T-helper 1 cell treated with Interleukin-12 subunit alpha and Interleukin-12 subunit beta and Interleukin-4 antibody, amounts not matched to agents 30 μg/mL and 1 μg/mL, for 36 hours (primary cell): ENCODE results near the gene ZNF23.

Experiments
- H3K27ac Mint-ChIP-seq: one replicate; pipeline ENCODE4 v1.8.0; 2021; ENCODE audit warnings: mild to moderate bottlenecking, mixed read lengths
- H3K27me3 Mint-ChIP-seq: one replicate; pipeline ENCODE4 v1.8.0; 2021; ENCODE audit warnings: low read depth, mixed read lengths
- H3K36me3 Mint-ChIP-seq: one replicate; pipeline ENCODE4 v1.8.0; 2021; ENCODE audit warnings: low read depth, mixed read lengths
- H3K4me1 Mint-ChIP-seq: one replicate; pipeline ENCODE4 v1.8.0; 2021; ENCODE audit warnings: low read depth, mixed read lengths
- H3K4me3 Mint-ChIP-seq: one replicate; pipeline ENCODE4 v1.8.0; 2021; ENCODE audit warnings: mild to moderate bottlenecking, moderate library complexity, mixed read lengths
- H3K9me3 Mint-ChIP-seq: one replicate; pipeline ENCODE4 v1.8.0; 2021; ENCODE audit warnings: mixed read lengths

The ZNF23 gene

DNA sequence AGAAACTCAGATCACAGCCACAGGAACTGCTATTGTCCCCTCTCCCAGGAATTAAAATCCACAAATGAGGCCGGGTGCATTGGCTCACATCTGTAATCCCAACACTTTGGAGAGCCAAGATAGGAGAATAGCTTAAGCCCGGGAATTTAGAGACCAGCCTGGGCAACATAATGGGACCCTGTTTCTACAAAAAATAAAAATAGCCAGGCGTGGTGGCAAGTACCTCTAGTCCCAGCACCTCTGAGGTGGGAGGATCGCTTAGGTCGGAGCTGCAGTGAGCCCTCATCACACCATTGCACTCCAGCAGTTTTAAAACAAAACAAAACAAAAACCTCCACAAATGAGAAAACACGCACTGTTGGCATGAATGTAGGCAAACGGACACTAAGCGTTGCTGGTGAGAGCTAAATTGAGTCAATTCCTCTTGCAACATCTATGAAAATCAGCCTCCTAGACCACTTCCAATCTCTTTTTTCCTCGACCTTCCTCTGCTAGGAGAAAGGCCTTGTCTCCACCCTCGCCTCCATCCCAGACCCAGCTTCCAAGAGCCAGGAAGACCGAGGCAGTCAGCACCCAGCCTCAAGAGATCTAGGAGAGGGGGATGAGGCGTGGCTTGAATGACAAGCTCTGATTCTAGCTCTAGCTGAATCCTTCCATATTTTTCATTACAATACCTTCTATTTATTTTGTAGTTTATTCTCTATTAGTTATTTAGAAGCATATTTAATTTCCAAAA lies 35.0 kb downstream of the ZNF23 start:
- H3K27me3 Mint-ChIP-seq: peaks cover 32% of the 10 kb centered on the region
- no peaks in the 10 kb centered on the region for H3K36me3 Mint-ChIP-seq
- H3K27ac Mint-ChIP-seq: no peak overlapping the region
- peaks cover 3% of the 10 kb centered on the region for H3K4me1 Mint-ChIP-seq
- no peaks in the 10 kb centered on the region for H3K9me3 Mint-ChIP-seq
- H3K4me3 Mint-ChIP-seq: no peak overlapping the region

DNA sequence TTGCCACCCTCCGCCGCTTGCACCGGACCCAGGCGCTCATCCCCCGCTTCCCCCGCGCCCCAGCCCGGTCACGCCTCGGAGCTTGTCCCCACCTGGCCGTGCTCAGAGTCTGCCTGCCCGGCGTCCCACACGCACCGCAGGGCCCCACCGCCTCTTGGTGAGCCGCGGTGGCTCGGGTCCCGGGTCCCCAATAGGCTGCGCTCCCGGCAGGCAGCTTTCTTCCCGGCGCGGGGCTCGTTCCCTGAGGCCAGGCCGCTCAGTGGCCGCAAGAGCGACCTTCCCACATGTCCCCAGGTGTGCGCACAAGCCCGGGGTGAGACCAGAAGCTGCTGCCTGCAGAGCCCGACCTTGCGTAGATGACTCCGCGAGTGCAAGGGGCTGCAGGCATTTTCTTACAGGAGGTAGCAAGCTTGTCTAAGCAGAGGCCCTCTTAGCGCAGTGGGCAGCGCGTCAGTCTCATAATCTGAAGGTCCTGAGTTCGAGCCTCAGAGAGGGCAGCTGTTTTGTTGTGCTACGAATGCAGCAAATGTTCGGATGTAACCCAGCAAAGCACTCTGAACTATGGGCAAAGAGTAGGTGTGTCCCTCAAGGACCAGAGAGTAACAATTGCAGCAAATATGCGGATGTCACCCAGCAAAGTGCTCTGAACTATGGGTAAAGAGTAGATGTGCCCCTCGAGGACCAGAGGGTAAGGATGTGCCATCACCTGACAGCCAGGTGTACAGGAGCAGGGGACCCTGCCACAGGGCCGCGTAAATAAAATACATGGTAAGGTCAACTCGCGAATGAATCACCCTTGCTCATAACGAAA lies 35.8 kb downstream of the ZNF23 start:
- no peak overlapping the region for H3K4me3 Mint-ChIP-seq
- H3K9me3 Mint-ChIP-seq: no peaks in the 10 kb centered on the region
- H3K27ac Mint-ChIP-seq: no peak overlapping the region
- H3K36me3 Mint-ChIP-seq: no peaks in the 10 kb centered on the region
- H3K27me3 Mint-ChIP-seq: peaks cover 32% of the 10 kb centered on the region
- peaks cover 3% of the 10 kb centered on the region for H3K4me1 Mint-ChIP-seq

DNA sequence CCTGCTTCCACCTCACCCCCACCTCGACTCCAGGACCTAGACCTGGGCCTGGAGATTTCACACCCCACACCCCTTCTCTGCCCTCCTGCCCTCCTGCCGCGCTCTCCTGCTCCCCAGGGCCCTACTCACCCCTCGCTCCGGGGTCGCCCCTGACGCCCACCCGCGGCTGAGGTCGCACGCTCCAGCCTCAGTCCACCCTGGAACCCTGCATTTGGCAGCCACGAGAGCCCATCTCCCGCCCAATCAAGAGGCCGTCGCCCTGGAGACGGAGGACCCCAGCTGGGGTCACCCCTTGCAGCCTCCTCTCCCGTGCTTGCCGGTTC lies 36.3 kb downstream of the ZNF23 start:
- peaks cover 3% of the 10 kb centered on the region for H3K4me1 Mint-ChIP-seq
- no peaks in the 10 kb centered on the region for H3K36me3 Mint-ChIP-seq
- H3K4me3 Mint-ChIP-seq: no peak overlapping the region
- peaks cover 32% of the 10 kb centered on the region for H3K27me3 Mint-ChIP-seq
- no peaks in the 10 kb centered on the region for H3K9me3 Mint-ChIP-seq
- H3K27ac Mint-ChIP-seq: no peak overlapping the region

DNA sequence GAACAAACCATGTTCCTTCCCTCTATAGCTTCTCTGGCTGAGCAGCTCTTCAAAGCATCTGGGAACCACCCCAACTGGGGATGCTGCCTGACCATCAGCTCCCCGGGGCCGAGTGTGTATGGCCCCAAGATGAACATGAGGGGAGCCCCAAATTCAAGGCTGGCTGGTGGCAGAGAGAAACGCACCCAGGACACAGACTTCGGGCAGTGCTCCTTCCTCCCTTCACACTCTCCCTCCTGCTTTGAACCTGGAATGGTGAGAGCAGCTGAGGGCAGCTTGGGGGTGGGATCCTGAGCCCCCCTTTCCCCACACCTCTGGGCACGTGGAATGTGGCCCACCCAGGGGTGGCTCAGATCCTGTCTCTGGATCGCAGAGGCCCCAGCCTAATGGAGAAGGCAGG lies 37.4 kb downstream of the ZNF23 start:
- Mint-ChIP-seq H3K4me1 (peaks cover 3% of the 10 kb centered on the region), H3K9me3 (no peaks in the 10 kb centered on the region), H3K27me3 (peaks cover 32% of the 10 kb centered on the region), H3K36me3 (no peaks in the 10 kb centered on the region), H3K4me3 (no peak overlapping the region), H3K27ac (no peak overlapping the region)

DNA sequence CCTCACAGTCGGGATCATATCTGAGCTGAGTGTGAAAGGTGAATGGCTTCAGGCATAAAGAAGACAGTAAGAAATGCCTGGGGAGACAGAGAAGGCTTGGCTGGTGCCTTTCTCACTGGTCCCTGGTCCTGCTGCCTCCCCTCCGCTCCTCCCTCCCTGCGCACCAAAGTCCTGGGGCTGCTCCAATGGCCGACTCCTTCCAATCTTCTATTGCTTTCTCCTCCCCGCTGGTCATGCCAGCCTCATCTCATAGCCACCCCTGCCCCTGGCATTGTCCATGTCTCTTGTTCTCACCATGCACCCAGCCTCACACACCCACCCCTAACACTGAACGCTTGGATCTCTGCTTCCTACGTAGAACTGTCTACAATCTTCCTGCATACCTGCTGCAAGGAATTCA lies 38.2 kb downstream of the ZNF23 start:
- Mint-ChIP-seq H3K4me3 (no peak overlapping the region), H3K36me3 (no peaks in the 10 kb centered on the region), H3K9me3 (no peaks in the 10 kb centered on the region), H3K27me3 (peaks cover 32% of the 10 kb centered on the region), H3K27ac (no peak overlapping the region), H3K4me1 (peaks cover 3% of the 10 kb centered on the region)

DNA sequence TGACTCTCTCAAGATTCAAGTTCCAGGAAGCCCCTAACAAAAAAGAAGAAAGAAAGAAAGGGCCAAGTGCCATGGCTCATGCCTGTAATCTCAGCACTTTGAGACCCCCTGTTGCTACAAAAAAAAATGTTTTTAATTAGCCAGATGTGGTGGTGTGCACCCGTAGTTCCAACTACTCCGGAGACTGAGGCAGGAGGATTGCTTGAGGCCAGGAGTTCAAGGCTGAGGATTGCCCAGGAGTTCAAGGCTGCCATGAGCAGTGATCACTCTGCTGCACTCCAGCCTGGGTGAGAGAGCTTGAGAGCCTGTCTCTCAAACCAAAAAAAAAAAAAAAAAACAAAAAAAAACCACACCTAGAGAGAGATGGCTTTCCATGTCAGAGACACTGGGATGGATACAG lies 39.0 kb downstream of the ZNF23 start:
- H3K9me3 Mint-ChIP-seq: no peaks in the 10 kb centered on the region
- no peaks in the 10 kb centered on the region for H3K36me3 Mint-ChIP-seq
- no peak overlapping the region for H3K4me3 Mint-ChIP-seq
- peaks cover 37% of the 10 kb centered on the region for H3K27me3 Mint-ChIP-seq
- H3K27ac Mint-ChIP-seq: no peak overlapping the region
- peaks cover 3% of the 10 kb centered on the region for H3K4me1 Mint-ChIP-seq

DNA sequence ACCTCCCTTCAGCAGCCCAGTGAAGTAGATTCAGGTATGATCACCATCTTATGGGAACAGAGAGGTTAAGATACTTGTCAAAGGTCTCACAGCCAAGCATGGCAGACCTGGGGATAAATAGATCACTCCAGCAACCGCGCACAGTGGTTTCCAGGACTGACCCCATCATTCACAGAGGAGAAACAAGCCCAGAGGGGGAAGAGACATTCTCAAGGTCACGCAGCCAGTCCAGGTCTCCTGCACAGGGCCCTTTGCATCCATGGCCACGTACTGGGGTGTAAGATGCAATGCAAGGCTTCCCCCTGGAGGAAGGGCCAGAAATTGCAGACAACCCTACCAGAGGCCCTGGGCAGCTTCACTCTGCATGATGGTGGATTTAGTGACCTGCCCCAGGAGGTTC lies 40.1 kb downstream of the ZNF23 start:
- Mint-ChIP-seq H3K9me3 (no peaks in the 10 kb centered on the region), H3K27me3 (peaks cover 32% of the 10 kb centered on the region), H3K4me3 (no peak overlapping the region), H3K27ac (no peak overlapping the region), H3K4me1 (peaks cover 3% of the 10 kb centered on the region), H3K36me3 (no peaks in the 10 kb centered on the region)

DNA sequence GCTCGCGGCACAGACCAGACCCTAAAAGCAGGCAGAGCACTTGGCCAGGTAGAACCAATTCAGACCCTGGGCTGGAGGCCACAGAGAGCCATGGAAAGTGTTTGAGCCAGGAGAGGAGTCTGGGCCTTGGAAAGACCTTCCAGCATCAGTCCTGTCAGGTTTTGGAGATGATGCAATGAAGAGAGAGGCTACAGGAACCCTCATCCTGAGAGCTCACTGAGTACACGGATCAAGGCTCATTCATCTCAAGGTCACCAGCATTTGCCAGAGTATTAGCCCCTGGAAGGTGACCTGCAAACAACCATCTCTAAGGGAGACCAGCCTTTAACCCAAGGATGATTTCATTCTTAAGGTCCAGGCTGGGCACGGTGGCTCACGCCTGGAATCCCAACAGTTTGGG lies 48.0 kb downstream of the ZNF23 start:
- Mint-ChIP-seq H3K36me3 (no peaks in the 10 kb centered on the region), H3K27me3 (peaks cover 10% of the 10 kb centered on the region), H3K4me1 (peaks cover 4% of the 10 kb centered on the region), H3K27ac (no peak overlapping the region), H3K4me3 (no peak overlapping the region), H3K9me3 (no peaks in the 10 kb centered on the region)

DNA sequence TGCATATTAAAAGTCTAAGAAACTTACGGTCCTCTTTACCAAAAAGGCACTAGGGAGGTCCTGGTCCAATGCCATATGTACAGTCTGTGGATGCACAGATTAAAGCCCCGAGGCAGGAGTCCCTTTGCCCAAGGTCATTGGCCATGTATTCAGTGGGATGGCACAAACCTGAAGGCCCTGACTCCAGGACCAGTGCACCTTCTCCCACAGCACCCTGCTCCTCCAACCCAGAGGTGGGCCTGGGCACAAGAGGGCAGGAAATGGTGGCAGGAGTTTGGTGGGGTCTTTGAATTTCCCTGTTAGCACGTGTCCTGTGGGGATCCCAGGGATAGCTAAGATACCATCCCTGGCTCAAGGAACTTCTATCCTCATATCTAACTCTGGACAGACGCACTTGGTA lies 48.7 kb downstream of the ZNF23 start:
- peaks cover 9% of the 10 kb centered on the region for H3K27me3 Mint-ChIP-seq
- peaks cover 5% of the 10 kb centered on the region for H3K4me1 Mint-ChIP-seq
- H3K36me3 Mint-ChIP-seq: no peaks in the 10 kb centered on the region
- H3K4me3 Mint-ChIP-seq: no peak overlapping the region
- no peaks in the 10 kb centered on the region for H3K9me3 Mint-ChIP-seq
- H3K27ac Mint-ChIP-seq: no peak overlapping the region

DNA sequence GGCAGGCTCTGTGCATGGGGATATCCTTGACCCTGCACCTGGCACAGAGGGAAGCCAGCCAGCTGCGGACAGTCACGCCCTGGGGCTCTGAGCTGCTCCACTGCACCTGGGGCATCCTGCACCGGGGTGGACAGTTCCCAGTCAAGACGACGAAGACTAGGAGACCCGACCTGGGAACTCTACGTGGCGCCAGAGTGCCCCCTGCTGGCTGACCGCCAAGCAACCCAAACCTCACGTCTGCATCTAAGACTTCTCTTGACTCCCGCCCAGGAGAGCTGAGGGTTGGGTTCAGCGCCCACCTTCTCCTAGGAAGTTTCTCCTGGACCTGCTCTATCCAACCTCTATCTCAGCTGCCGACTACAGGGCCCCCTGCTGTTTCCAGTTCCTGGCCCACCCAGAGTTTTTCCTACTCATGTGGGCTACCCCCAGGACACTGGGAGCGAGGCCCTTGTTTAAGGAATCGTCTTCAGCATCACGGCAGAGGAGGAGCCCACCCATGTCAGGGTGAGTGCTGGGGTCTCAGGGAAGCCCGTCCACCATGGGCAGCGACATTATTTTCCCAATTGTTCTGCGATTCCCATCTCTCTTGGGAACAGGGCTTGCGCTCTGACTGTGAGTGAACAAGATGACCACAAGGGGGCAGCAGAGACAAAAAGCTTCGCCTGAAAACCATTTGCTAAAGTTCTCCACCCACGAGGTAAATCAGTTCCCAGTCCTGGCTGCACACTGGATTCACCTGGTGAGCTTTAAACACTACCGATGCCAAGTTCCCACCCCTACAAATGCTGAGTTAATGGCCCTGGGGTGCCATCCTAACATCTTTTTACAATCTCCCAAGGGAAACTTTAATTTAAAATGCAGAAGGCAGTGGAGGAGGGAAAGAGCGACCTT lies 49.5 kb downstream of the ZNF23 start:
- no peak overlapping the region for H3K4me3 Mint-ChIP-seq
- no peaks in the 10 kb centered on the region for H3K9me3 Mint-ChIP-seq
- no peaks in the 10 kb centered on the region for H3K36me3 Mint-ChIP-seq
- H3K4me1 Mint-ChIP-seq: peaks cover 9% of the 10 kb centered on the region
- no peak overlapping the region for H3K27ac Mint-ChIP-seq
- H3K27me3 Mint-ChIP-seq: peaks cover 12% of the 10 kb centered on the region

DNA sequence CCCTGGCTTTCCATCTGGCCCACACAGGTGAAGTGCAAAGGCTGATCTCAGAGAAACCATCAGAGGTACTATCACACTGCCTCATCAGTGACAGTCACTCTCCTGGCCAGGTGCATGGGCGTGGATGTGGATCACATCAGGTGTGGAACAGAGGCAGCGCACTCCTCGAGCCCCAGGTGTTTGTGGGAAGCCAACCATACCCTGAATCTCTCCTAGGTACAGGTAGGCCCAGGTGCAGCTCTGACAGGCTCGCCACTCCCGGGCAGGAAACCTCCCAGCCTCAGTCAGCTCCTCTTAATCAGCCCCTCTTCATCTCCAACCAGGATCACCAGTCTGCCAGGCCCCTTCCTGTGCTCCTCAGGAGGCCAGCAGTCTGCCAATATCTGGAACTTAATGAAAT lies 51.9 kb downstream of the ZNF23 start:
- no peak overlapping the region for H3K4me3 Mint-ChIP-seq
- H3K27me3 Mint-ChIP-seq: peaks cover 7% of the 10 kb centered on the region
- H3K36me3 Mint-ChIP-seq: no peaks in the 10 kb centered on the region
- H3K4me1 Mint-ChIP-seq: peaks cover 9% of the 10 kb centered on the region
- H3K27ac Mint-ChIP-seq: no peak overlapping the region
- H3K9me3 Mint-ChIP-seq: no peaks in the 10 kb centered on the region

DNA sequence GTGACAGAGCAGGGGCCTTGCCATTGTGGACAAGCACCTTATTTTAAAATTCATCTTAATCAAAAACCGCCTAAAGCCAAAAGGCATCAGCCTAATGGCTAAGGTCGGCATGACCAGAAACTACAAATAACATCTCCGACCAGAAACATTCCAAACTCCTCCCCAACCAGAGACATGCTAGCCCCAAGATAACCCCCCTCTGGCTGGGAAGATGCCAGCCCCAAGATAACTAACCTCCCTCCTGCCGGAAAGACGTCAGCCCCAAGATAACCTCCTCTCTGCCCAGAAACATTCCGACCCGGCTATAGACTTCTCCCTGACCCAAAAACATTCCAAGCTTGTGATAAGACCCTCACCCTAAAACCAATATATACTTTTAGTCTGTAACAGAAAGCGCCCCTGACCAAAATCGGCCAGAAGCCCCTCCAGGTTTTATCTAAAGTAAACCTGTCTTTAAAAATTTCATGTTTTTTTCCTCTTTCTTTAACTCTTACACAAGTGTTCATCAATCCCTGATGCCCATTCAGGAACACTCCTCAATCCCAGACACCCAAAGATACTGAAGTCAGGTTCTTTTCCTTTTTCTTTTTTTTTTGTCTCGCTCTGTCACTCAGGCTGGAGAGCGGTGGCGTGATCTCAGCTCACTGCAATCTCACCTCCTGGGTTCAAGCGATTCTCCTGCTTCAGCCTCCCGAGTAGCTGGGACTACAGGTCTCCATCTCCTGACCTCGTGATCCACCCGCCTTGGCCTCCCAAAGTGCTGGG lies 52.9 kb downstream of the ZNF23 start:
- H3K27ac Mint-ChIP-seq: no peak overlapping the region
- H3K27me3 Mint-ChIP-seq: peaks cover 7% of the 10 kb centered on the region
- no peaks in the 10 kb centered on the region for H3K9me3 Mint-ChIP-seq
- H3K4me1 Mint-ChIP-seq: peaks cover 9% of the 10 kb centered on the region
- no peaks in the 10 kb centered on the region for H3K36me3 Mint-ChIP-seq
- no peak overlapping the region for H3K4me3 Mint-ChIP-seq

DNA sequence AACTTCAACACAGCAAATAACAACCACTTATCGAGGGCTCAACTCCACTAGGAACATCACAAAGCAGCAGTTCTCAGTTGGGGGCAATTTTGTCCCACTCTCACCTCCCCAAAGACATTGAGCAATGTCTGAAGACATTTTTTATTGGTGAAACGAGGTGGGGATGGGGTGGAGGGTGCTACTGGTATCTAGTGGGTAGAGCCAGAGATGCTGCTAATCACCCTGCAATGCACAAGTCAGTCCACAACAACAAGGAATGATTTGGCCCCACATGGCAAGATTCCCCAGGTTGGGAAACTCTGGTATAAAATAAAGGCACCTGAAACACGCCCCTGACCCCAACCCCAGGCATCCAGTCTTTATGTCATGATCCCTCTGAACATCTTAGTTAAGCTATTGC lies 53.5 kb downstream of the ZNF23 start:
- peaks cover 7% of the 10 kb centered on the region for H3K27me3 Mint-ChIP-seq
- H3K4me1 Mint-ChIP-seq: peaks cover 9% of the 10 kb centered on the region
- H3K9me3 Mint-ChIP-seq: no peaks in the 10 kb centered on the region
- H3K36me3 Mint-ChIP-seq: no peaks in the 10 kb centered on the region
- H3K27ac Mint-ChIP-seq: no peak overlapping the region
- H3K4me3 Mint-ChIP-seq: no peak overlapping the region

DNA sequence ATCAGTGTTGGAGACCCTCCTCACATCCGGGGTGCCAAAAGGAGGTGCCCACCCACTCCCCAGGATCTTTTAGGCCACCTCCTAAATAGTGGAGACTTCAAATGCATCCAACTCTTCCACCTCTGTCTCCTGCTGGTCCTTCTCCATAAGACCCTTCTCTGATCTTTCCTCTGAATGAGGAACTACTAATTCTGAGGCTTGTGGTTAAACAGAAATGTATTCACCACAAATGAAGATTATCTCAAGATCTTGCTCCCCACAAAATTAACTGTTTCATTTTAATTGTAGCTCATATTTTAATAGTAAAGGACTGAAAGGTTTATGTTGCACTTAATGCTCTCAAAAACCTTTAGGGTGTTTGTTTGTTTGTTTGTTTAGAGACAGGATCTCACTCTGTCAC lies 54.3 kb downstream of the ZNF23 start:
- H3K27ac Mint-ChIP-seq: no peak overlapping the region
- H3K36me3 Mint-ChIP-seq: no peaks in the 10 kb centered on the region
- no peak overlapping the region for H3K4me3 Mint-ChIP-seq
- no peaks in the 10 kb centered on the region for H3K9me3 Mint-ChIP-seq
- peaks cover 7% of the 10 kb centered on the region for H3K4me1 Mint-ChIP-seq
- peaks cover 7% of the 10 kb centered on the region for H3K27me3 Mint-ChIP-seq
